OCI-LY1 (cell line): ENCODE results near the gene PCP4.
"Not testable (repeated sequence)": the region's sequence is repeated elsewhere in the genome, so short reads cannot be mapped to it uniquely, and the experiment has no call there.

Experiments used
- EZH2 ChIP-seq: fragments of 200-600 bp; sonication (generic), shearing (Covaris generic); IDR thresholded peaks from 2 replicates; pipeline ENCODE4 v1.8.0; 2017; ENCODE audit warnings: borderline replicate concordance, mixed run types, mild to moderate bottlenecking, antibody characterized with exemption, low read length, moderate library complexity, mixed read lengths
- TF ChIP-seq, protein P1 (sequence below): fragments of 200-600 bp; sonication (generic), shearing (Covaris generic); IDR thresholded peaks from 2 replicates; pipeline ENCODE4 v1.5.1; 2017; ENCODE audit warnings: mild to moderate bottlenecking, antibody characterized with exemption, low read length, moderate library complexity, mixed read lengths

GRCh38 chr21:39891863-39892262, 24.6 kb downstream of the PCP4 start:
- TF ChIP-seq, protein P1, sequence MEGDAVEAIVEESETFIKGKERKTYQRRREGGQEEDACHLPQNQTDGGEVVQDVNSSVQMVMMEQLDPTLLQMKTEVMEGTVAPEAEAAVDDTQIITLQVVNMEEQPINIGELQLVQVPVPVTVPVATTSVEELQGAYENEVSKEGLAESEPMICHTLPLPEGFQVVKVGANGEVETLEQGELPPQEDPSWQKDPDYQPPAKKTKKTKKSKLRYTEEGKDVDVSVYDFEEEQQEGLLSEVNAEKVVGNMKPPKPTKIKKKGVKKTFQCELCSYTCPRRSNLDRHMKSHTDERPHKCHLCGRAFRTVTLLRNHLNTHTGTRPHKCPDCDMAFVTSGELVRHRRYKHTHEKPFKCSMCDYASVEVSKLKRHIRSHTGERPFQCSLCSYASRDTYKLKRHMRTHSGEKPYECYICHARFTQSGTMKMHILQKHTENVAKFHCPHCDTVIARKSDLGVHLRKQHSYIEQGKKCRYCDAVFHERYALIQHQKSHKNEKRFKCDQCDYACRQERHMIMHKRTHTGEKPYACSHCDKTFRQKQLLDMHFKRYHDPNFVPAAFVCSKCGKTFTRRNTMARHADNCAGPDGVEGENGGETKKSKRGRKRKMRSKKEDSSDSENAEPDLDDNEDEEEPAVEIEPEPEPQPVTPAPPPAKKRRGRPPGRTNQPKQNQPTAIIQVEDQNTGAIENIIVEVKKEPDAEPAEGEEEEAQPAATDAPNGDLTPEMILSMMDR, result not testable (repeated sequence)
- TF ChIP-seq EZH2, result not testable (repeated sequence)
